GM12892 (cell line): ENCODE data around the gene WDR59.

Source experiments
- DNase-seq: peaks from one replicate; pipeline ENCODE4 v3.0.0; 2011; ENCODE audit not compliant: insufficient read length
- FAIRE-seq: peaks from 2 replicates; lab custom pipeline; 2011; peaks lifted over from hg19 to GRCh38; lab: Jason Lieb, UNC
- POLR2A ChIP-seq: IDR thresholded peaks from 2 replicates; pipeline ENCODE4 v1.6.1; 2011; ENCODE audit warnings: low read depth, low read length, control low read depth
- POLR2AphosphoS5 ChIP-seq: IDR thresholded peaks from 2 replicates; pipeline ENCODE4 v1.6.1; 2011; ENCODE audit warnings: low read depth, low read length, control low read depth
- TAF1 ChIP-seq: IDR thresholded peaks from 2 replicates; pipeline ENCODE4 v1.6.1; 2011; ENCODE audit warnings: low read depth, mild to moderate bottlenecking, control low read depth, low read length, borderline replicate concordance

The WDR59 gene

GRCh38 chr16:74950511-74950910 is 34.4 kb downstream of the WDR59 start:
- FAIRE-seq (no peak), DNase-seq (no peak)
- no peak for TF ChIP-seq POLR2AphosphoS5
- no peak for TF ChIP-seq POLR2A
- TF ChIP-seq TAF1 = no peak

GRCh38 chr16:74949309-74949708 is 35.6 kb downstream of the WDR59 start:
- FAIRE-seq (no peak), DNase-seq (no peak)
- TF ChIP-seq POLR2AphosphoS5 = no peak
- TF ChIP-seq POLR2A = no peak
- TF ChIP-seq TAF1 = no peak

GRCh38 chr16:74944466-74944865 is 40.5 kb downstream of the WDR59 start:
- FAIRE-seq (no peak), DNase-seq (no peak)
- TF ChIP-seq POLR2A (no peak), TAF1 (no peak), POLR2AphosphoS5 (no peak)

- FAIRE-seq (no peak), DNase-seq (no peak)
- TF ChIP-seq POLR2A = no peak
- TF ChIP-seq TAF1 = no peak
- TF ChIP-seq POLR2AphosphoS5 = no peak
Observed at GRCh38 chr16:74942977-74943918, 41.7 kb downstream of the WDR59 start.

- DNase-seq (no peak), FAIRE-seq (no peak)
- TF ChIP-seq POLR2A (no peak), POLR2AphosphoS5 (no peak), TAF1 (no peak)
Observed at GRCh38 chr16:74942566-74942965, 42.4 kb downstream of the WDR59 start.

- DNase-seq (no peak), FAIRE-seq (no peak)
- TF ChIP-seq POLR2A (no peak), TAF1 (no peak), POLR2AphosphoS5 (no peak)
Observed at GRCh38 chr16:74939688-74940087, 45.2 kb downstream of the WDR59 start.

GRCh38 chr16:74936902-74937560 is 47.9 kb downstream of the WDR59 start:
- TF ChIP-seq POLR2A (no peak), POLR2AphosphoS5 (no peak), TAF1 (no peak)
- DNase-seq (no peak), FAIRE-seq (peak; percentile 24)

- no peak for FAIRE-seq
- no peak for DNase-seq
- TF ChIP-seq TAF1 (no peak), POLR2A (no peak), POLR2AphosphoS5 (no peak)
Observed at GRCh38 chr16:74931445-74931844, 53.5 kb downstream of the WDR59 start.

- no peak for TF ChIP-seq POLR2A
- DNase-seq = no peak
- no peak for FAIRE-seq
Observed at GRCh38 chr16:74929636-74930035, 55.3 kb downstream of the WDR59 start.

GRCh38 chr16:74926805-74927204 is 58.1 kb downstream of the WDR59 start:
- FAIRE-seq (no peak), DNase-seq (no peak)
- TF ChIP-seq POLR2AphosphoS5 (no peak), POLR2A (no peak), TAF1 (no peak)

GRCh38 chr16:74923766-74924460 is 61.0 kb downstream of the WDR59 start:
- FAIRE-seq (no peak), DNase-seq (no peak)
- TF ChIP-seq POLR2AphosphoS5 (no peak), POLR2A (no peak), TAF1 (no peak)

- TF ChIP-seq TAF1 = no peak
- TF ChIP-seq POLR2A = no peak
- no peak for TF ChIP-seq POLR2AphosphoS5
- no peak for DNase-seq
- FAIRE-seq = no peak
Observed at GRCh38 chr16:74922150-74923138, 62.5 kb downstream of the WDR59 start.
